PC-3 (cell line): ENCODE data around the gene OR1F1.

Source experiments
- EZH2 ChIP-seq: fragments of 300-600 bp; sonication (generic); IDR thresholded peaks from one replicate; pipeline ENCODE4 v1.6.1; 2017; ENCODE audit warnings: antibody characterized with exemption, mild to moderate bottlenecking, low read length; ENCODE audit not compliant: unreplicated experiment
- EZH2phosphoT487 ChIP-seq: fragments of 300-600 bp; sonication (generic); IDR thresholded peaks from 2 replicates; pipeline ENCODE4 v1.6.1; 2018; ENCODE audit warnings: mild to moderate bottlenecking, antibody characterized with exemption, low read length, borderline replicate concordance
- TF ChIP-seq, protein P1 (sequence below): fragments of 300-600 bp; sonication (generic); conservative IDR thresholded peaks from 2 replicates; pipeline ENCODE4 v1.5.1; 2017; ENCODE audit warnings: antibody characterized with exemption, low read depth, mild to moderate bottlenecking, low read length

DNA sequence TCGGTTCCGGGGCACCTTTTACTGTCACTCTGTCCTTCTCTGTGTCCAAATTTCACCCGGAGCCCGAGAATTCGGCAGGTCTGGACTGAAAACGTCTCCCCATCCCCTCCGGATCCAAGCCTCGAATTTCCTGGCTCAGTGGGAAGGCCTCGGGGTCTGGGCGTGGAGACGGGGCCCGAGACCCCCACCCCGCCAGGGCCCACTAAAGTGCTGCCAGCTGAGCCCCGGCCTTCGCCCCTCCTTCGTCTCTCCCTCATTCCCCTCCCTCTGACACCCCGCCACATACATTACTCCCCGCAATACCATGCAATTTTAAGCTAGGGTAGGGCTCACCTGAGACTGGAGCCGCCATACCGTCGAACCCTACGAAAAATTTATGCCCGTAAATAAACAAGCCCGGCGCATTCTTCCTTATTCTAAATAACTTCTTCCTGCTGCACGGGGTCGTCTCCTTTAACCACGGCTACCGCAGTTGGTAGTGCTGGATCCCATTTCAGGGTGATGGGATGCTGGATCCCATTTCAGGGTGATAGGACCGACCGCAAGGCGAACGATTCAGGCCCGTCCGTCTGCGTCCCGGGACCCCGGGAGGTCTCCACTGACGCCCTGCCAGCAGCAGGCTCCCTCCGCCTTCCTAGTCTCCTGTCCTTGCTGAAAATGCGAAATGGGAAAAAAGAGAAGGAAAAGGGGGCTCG, 4.4 kb upstream of the OR1F1 start:
- TF ChIP-seq EZH2 (no peak), EZH2phosphoT487 (no peak)
- TF ChIP-seq, protein P1, sequence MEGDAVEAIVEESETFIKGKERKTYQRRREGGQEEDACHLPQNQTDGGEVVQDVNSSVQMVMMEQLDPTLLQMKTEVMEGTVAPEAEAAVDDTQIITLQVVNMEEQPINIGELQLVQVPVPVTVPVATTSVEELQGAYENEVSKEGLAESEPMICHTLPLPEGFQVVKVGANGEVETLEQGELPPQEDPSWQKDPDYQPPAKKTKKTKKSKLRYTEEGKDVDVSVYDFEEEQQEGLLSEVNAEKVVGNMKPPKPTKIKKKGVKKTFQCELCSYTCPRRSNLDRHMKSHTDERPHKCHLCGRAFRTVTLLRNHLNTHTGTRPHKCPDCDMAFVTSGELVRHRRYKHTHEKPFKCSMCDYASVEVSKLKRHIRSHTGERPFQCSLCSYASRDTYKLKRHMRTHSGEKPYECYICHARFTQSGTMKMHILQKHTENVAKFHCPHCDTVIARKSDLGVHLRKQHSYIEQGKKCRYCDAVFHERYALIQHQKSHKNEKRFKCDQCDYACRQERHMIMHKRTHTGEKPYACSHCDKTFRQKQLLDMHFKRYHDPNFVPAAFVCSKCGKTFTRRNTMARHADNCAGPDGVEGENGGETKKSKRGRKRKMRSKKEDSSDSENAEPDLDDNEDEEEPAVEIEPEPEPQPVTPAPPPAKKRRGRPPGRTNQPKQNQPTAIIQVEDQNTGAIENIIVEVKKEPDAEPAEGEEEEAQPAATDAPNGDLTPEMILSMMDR, result no peak
